KMS-11 (cell line): Measurements from ENCODE around the gene CHGA.

ENCODE experiments used
- H2AFZ ChIP-seq: fragments of 200-600 bp; sonication (generic); 2 replicates; pipeline ENCODE4 v1.6.1; 2016; ENCODE audit warnings: antibody characterized with exemption, mixed run types, low read depth
- H3K27ac ChIP-seq: fragments of 200-600 bp; sonication (generic); 2 replicates; pipeline ENCODE4 v1.6.1; 2016; ENCODE audit warnings: mild to moderate bottlenecking, mixed run types
- H3K27me3 ChIP-seq: fragments of 200-600 bp; sonication (generic); 2 replicates; pipeline ENCODE4 v1.6.1; 2017; ENCODE audit warnings: mild to moderate bottlenecking, low read depth, mixed run types, moderate library complexity; ENCODE audit not compliant: insufficient read depth
- H3K36me3 ChIP-seq: fragments of 200-600 bp; sonication (generic); 2 replicates; pipeline ENCODE4 v1.6.1; 2017; ENCODE audit warnings: mild to moderate bottlenecking, mixed run types; ENCODE audit not compliant: insufficient read depth
- H3K4me1 ChIP-seq: fragments of 200-600 bp; sonication (generic); 2 replicates; pipeline ENCODE4 v1.6.1; 2016; ENCODE audit warnings: mild to moderate bottlenecking, low read depth, mixed run types; ENCODE audit not compliant: poor library complexity, severe bottlenecking
- H3K4me2 ChIP-seq: fragments of 200-600 bp; sonication (generic); 2 replicates; pipeline ENCODE4 v1.7.0; 2016; ENCODE audit warnings: mild to moderate bottlenecking, mixed run types
- H3K4me3 ChIP-seq: fragments of 200-600 bp; sonication (generic); IDR thresholded peaks from 2 replicates; pipeline ENCODE4 v1.6.1; 2017; ENCODE audit warnings: low read depth, low read length, mixed read lengths; ENCODE audit not compliant: insufficient read depth
- H3K79me2 ChIP-seq: fragments of 200-600 bp; sonication (generic); 2 replicates; pipeline ENCODE4 v1.6.1; 2016; ENCODE audit warnings: low read depth, mixed run types; ENCODE audit not compliant: insufficient read depth
- H3K9ac ChIP-seq: fragments of 200-600 bp; sonication (generic); 2 replicates; pipeline ENCODE4 v1.6.1; 2016; ENCODE audit warnings: mild to moderate bottlenecking, mixed run types
- H4K20me1 ChIP-seq: fragments of 200-600 bp; sonication (generic); 2 replicates; pipeline ENCODE4 v1.6.1; 2016; ENCODE audit warnings: mild to moderate bottlenecking, mixed run types; ENCODE audit not compliant: insufficient read depth
- TF ChIP-seq, protein P1 (sequence below): fragments of 200-600 bp; sonication (generic); conservative IDR thresholded peaks from 2 replicates; pipeline ENCODE4 v1.6.1; 2017; ENCODE audit warnings: low read depth, mild to moderate bottlenecking, antibody characterized with exemption, low read length, moderate library complexity, mixed read lengths

Gene CHGA

DNA sequence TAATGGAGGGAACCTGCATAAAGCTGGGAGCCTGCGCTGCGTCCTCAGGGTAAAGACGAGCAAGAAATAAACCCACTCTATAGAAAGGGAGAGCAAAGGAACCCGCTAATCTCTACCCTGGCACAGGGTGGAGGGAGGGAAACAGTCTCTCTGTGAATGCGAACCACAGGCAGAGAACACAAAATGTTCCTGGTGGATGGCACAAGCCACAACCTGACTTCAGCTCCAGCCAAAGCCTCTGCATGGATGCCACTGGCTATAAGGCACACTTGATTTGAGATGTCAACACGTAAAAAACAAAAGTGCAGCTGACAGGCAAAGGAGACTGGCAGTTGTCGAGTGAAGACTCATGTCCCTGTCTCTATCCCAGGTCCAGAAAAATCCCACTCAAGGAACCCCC is 32.4 kb downstream of the CHGA start:
- no peaks in the 10 kb centered on the region for H3K36me3 ChIP-seq
- no peak overlapping the region for H3K9ac ChIP-seq
- no peak overlapping the region for H3K27ac ChIP-seq
- no peaks in the 10 kb centered on the region for H4K20me1 ChIP-seq
- no peaks in the 10 kb centered on the region for H3K79me2 ChIP-seq
- H3K4me3 ChIP-seq = no peak overlapping the region
- H3K4me2 ChIP-seq = no peak overlapping the region
- TF ChIP-seq, protein P1, sequence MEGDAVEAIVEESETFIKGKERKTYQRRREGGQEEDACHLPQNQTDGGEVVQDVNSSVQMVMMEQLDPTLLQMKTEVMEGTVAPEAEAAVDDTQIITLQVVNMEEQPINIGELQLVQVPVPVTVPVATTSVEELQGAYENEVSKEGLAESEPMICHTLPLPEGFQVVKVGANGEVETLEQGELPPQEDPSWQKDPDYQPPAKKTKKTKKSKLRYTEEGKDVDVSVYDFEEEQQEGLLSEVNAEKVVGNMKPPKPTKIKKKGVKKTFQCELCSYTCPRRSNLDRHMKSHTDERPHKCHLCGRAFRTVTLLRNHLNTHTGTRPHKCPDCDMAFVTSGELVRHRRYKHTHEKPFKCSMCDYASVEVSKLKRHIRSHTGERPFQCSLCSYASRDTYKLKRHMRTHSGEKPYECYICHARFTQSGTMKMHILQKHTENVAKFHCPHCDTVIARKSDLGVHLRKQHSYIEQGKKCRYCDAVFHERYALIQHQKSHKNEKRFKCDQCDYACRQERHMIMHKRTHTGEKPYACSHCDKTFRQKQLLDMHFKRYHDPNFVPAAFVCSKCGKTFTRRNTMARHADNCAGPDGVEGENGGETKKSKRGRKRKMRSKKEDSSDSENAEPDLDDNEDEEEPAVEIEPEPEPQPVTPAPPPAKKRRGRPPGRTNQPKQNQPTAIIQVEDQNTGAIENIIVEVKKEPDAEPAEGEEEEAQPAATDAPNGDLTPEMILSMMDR = no peak
- no peaks in the 10 kb centered on the region for H3K27me3 ChIP-seq
- peaks cover 5% of the 10 kb centered on the region for H3K4me1 ChIP-seq
- no peak overlapping the region for H2AFZ ChIP-seq

DNA sequence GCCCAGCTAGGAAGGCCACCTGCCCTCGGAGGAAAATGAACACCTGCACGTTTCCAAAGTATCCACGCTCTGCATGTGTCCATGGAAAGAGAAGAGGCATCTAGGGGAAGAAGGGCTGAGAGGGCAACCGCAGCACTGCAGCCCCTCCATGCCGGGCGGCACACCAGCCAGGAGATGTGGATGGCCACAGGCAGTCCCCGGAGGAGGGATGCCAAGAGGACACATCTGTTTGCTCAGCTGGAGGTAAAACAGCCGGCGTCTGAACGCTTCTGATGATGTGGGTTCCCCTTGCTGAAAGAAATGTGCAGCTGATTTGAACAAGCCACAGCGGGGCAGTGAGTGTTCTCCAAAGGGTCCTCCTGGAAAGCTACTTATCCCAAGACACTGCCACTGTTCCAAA is 34.0 kb downstream of the CHGA start:
- TF ChIP-seq, protein P1 = no peak
- Histone ChIP-seq H3K79me2 (no peaks in the 10 kb centered on the region), H3K4me1 (peaks cover 5% of the 10 kb centered on the region), H3K27me3 (no peaks in the 10 kb centered on the region), H3K9ac (no peak overlapping the region), H3K36me3 (no peaks in the 10 kb centered on the region), H3K27ac (no peak overlapping the region), H2AFZ (no peak overlapping the region), H3K4me2 (no peak overlapping the region), H3K4me3 (no peak overlapping the region), H4K20me1 (no peaks in the 10 kb centered on the region)

DNA sequence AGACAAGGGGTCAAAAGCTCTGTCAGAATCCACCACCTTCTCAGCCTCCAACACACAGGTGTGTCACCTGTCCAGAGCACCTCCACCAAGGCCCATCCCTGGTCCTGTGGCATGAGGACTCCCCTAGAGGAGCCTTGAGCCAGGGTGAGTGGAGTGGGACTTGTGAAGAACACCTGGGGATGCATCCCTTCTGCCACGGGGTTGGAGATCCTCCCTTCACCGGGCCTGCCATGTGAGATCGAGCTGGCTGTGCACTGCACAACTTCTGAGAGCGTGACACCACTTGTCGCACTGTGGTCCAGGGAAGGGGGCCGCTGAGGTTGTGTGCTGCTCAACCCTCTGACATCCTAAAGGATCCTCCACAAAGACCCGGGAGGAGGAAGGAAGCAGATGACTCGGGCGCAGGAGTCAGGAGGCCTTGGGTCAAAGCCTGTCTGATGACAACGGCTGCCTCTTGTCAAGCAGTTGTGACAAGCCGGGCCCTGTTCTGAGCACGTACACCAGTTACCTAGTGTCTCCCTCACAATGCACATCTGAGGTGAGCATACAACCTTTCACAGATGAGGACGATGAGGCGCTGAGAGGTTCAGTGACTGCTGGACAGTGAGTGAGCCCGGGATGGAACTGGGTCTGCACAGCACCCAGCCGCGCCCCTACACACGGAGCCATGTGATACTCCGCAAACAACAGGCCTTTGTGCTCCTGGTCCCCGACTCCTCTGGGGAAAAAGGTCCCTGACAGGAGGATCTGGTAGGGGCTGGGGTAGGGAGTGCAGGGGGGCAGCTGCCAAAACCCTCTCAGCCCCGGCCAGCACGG is 35.6 kb downstream of the CHGA start:
- Histone ChIP-seq H3K36me3 (no peaks in the 10 kb centered on the region), H3K4me2 (no peak overlapping the region), H3K27me3 (no peaks in the 10 kb centered on the region), H3K4me1 (no peaks in the 10 kb centered on the region), H3K27ac (no peak overlapping the region), H4K20me1 (no peaks in the 10 kb centered on the region), H3K4me3 (no peak overlapping the region), H2AFZ (no peak overlapping the region), H3K9ac (no peak overlapping the region), H3K79me2 (no peaks in the 10 kb centered on the region)
- TF ChIP-seq, protein P1 = no peak

DNA sequence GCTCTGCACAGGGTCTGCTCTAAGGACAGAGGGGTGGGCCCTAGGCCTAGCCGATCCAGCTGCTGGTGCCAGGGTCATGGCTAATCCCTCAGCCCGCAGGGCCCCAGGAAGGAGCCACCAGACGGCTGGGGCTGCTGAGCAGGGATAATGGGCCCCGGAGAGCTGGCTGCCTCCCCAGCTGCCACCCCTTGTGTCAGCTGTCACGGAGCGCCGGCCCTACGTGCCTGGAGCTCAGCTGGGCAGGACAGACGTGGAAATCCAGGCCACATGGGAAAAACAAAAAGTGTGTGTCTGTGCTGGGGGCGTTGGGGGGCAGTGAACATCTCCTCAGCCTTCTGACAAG is 36.2 kb downstream of the CHGA start:
- no peaks in the 10 kb centered on the region for H3K36me3 ChIP-seq
- no peaks in the 10 kb centered on the region for H4K20me1 ChIP-seq
- H3K79me2 ChIP-seq = no peaks in the 10 kb centered on the region
- no peak overlapping the region for H2AFZ ChIP-seq
- no peak overlapping the region for H3K4me2 ChIP-seq
- H3K4me3 ChIP-seq = no peak overlapping the region
- H3K27me3 ChIP-seq = no peaks in the 10 kb centered on the region
- no peaks in the 10 kb centered on the region for H3K4me1 ChIP-seq
- H3K27ac ChIP-seq = no peak overlapping the region
- TF ChIP-seq, protein P1 = no peak
- no peak overlapping the region for H3K9ac ChIP-seq
